Pancreas (tissue), 10 donors: Measurements from ENCODE around the gene CDT1. TPM values are rescaled to one million over a fixed set of nuclear protein-coding genes. Genes with fewer than 3 reads are reported as not detected.

ENCODE experiments used
- ATAC-seq, 4 donors: fragments of 200-7000 bp; cut with Tn5 transposase; one replicate each; pipeline versions ENCODE4 v1.8.0 to v1.9.1; 2020; ENCODE audit warnings: mild to moderate bottlenecking in 4 of 4, moderate library complexity in 4 of 4
- DNase-seq, 6 donors: peaks; one replicate each; pipeline ENCODE4 v3.0.0-alpha.2; 2020
- FAIRE-seq: peaks from 2 replicates; lab custom pipeline; 2012; peaks lifted over from hg19 to GRCh38; lab: Jason Lieb, UNC
- H3K27ac ChIP-seq, 4 donors: fragments of 200-600 bp; sonication (generic); 1 replicate in 3 of 4; 2 replicates in 1 of 4; pipeline versions ENCODE4 v1.5.0 to v1.8.0; 2020
- H3K27me3 ChIP-seq, 4 donors: fragments of 200-600 bp; one replicate each; pipeline ENCODE4 v1.8.0; 2021
- H3K36me3 ChIP-seq, 3 donors: fragments of 200-600 bp; sonication (generic) in 1 of 3; one replicate each; pipeline versions ENCODE4 v1.5.0 to v1.8.0; 2020 to 2021
- H3K4me1 ChIP-seq, 3 donors: fragments of 200-600 bp; one replicate each; pipeline ENCODE4 v1.8.0; 2021
- H3K4me3 ChIP-seq, 4 donors: fragments of 200-600 bp; sonication (generic) in 2 of 4; one replicate each; pipeline versions ENCODE4 v1.5.0 to v1.8.0; 2020 to 2021
- H3K9me3 ChIP-seq, 4 donors: fragments of 200-600 bp; one replicate each; pipeline ENCODE4 v1.8.0; 2021
- WGBS, 2 donors: extraction: QIAGEN DNeasy Blood & Tissue Kit; methylation state at CpG; one replicate each; pipeline ENCODE4 v1.1.7; 2013; 5-methylcytosine and 5-hydroxymethylcytosine counted together
- intact Hi-C, 3 donors: fragments of 100-400 bp; cut with DNase I; formaldehyde crosslinking; loops; one replicate each; pipeline versions ENCODE4 v1.11.1 to v1.14.2; 2022
- polyA plus RNA-seq, 2 donors: library from polyadenylated mRNA; stranded (reverse); fragments of 200-250 nt; gene quantifications; one replicate each; pipeline ENCODE4 v1.2.3, GENCODE V29; 2013
- total RNA-seq, 6 donors: library from RNA; stranded (reverse); fragmentation: NEBNext Ultra II Directional in 4 of 6; extraction: Animal tissue kit (Norgen Biotek cat#: 25700) in 4 of 6; gene quantifications; one replicate each; pipeline versions ENCODE4 v1.2.1 to v1.2.4, GENCODE V29; 2021 to 2023
- TF ChIP-seq, protein P1 (sequence below), 4 donors: fragments of 200-600 bp; sonication (generic) in 3 of 4; IDR thresholded peaks; one replicate each; pipeline versions ENCODE4 v1.5.0 to v1.8.0; 2021; ENCODE audit warnings: antibody characterized with exemption in 4 of 4
- donor health status: healthy with polysubstance abuse.
- donor health status: DM: no; HTN: no; CAD: no; lungs with moderate emphysema.
- donor health status: DM: no; HTN: no; CAD: no.
- donor health status: control.
- donor health status: control.
- donor health status: Bipolar disorder and iron deficiency.
- donor health status: DM: yes; HTN: yes; CAD: no.
- donor health status: DM: no; HTN: no; CAD: no.
- donor health status: DM: no; HTN: no; CAD: no.
- donor health status: DM: yes; HTN: yes; CAD: no.

CDT1 gene
- total and polyA plus RNA-seq, 8 donors = 0.12 to 1.8 (median 0.78) TPM

DNA sequence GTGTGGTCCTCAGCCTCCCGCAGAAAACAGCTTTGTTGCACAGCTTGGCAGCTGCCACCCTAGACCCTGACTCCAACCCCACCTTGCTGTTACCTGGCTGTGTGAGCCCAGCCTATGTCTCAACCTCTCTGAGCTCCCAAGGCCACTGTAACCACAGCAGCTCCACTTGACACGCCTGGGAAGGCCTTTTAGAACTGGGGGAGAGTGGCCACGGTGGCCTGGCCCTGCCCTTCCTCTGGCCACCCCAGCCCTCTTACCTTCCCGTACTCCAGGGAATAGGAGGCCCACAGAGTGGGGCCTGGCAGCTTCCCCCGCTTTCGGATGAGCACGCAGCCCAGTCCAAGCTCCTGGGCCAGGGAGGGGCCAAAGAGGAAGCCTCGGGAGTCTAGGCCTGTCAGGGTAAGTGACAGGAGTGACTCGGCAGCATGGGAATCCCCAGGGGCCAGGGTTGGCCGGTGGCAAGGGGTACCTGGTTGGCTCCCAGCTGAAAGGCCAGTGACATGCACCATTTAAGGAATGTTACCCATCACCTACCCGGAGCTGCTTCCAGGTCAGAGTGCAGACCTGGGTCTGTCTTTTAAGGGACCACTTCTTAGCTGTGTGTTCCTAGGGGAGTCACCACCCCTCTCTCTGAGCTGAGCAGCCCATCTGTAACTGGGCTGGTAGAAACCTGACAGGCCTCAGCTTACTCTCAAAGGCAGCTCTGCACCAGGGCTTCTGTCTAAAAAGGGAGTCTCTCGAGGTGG is 6.8 kb downstream of the CDT1 start:
- H3K4me3 ChIP-seq = peak overlapping the region in 3 of 4 donors; percentile 73 to 100 (median 82)
- H3K27ac ChIP-seq = no peak overlapping the region
- peaks cover 0 to 12% (median 11%) of the 10 kb centered on the region in 3 donors for H3K4me1 ChIP-seq
- TF ChIP-seq, protein P1, sequence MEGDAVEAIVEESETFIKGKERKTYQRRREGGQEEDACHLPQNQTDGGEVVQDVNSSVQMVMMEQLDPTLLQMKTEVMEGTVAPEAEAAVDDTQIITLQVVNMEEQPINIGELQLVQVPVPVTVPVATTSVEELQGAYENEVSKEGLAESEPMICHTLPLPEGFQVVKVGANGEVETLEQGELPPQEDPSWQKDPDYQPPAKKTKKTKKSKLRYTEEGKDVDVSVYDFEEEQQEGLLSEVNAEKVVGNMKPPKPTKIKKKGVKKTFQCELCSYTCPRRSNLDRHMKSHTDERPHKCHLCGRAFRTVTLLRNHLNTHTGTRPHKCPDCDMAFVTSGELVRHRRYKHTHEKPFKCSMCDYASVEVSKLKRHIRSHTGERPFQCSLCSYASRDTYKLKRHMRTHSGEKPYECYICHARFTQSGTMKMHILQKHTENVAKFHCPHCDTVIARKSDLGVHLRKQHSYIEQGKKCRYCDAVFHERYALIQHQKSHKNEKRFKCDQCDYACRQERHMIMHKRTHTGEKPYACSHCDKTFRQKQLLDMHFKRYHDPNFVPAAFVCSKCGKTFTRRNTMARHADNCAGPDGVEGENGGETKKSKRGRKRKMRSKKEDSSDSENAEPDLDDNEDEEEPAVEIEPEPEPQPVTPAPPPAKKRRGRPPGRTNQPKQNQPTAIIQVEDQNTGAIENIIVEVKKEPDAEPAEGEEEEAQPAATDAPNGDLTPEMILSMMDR (IDR thresholded peaks at IDR 0.05) = no peak
- peak in 4 of 6 donors; percentile 37 to 81 (median 47) for DNase-seq
- 37 to 38% methylated on average over 12 of the region's 12 CpGs for WGBS, 2 donors
- intact Hi-C loops = loop anchor here in 1 of 3 donors (10.0 kb wide), 1 partner anchor 364 kb away; the partner anchor contains the start of gene CDH15
- no peaks in the 10 kb centered on the region for H3K27me3 ChIP-seq
- no peak for FAIRE-seq
- H3K9me3 ChIP-seq = no peaks in the 10 kb centered on the region
- ATAC-seq = no peak
- H3K36me3 ChIP-seq = no peaks in the 10 kb centered on the region

DNA sequence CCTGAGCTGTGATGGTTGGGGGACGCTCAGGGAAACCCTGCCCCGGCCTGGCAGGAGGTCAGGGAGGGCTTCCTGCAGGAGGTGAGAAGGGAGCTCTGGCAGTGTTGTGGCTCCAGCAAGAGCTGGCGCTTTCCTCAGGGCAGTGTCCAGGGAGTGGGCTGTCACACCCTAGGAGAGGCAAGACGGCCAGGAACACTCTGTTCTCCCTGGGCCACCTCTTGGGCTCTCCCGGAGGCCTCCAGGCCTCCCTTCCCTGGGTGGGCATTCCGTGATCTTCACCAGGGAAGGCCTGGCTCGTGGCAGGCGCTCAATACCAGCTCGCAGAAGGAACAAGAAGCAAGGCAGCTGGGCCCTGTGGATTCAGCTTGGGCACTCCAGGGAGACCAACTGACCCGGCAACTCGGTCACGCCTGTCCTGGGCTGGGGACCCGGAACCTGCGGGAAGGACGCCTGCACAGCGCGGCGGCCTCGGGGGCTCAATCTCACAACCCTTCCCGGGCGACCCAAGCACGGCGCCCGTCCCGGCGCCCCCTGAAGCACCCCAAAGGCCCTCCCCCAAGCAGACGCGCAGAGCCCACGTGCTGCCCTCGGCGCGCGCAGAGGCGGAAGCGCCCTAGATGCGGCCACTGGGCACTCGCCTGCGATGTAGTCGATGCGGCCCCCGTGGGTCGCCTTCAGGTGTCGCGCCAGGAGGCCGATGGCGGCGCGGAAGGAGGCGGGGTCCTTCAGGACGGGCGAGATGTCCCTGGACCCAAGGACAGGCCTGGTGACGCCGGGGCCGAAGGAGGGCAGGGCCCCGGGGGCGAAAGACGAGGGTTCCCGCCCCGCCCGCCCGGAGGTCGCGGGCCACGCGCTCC is 7.6 kb downstream of the CDT1 start:
- intact Hi-C loops = loop anchor here in 1 of 3 donors (10.0 kb wide), 1 partner anchor 364 kb away; the partner anchor contains the start of gene CDH15
- Histone ChIP-seq H3K36me3 (no peaks in the 10 kb centered on the region), H3K27ac (peak overlapping the region; percentile 85 to 95 (median 88)), H3K4me3 (peak overlapping the region; percentile 73 to 100 (median 86)), H3K4me1 (peaks cover 0 to 12% (median 11%) of the 10 kb centered on the region in 3 donors), H3K27me3 (no peaks in the 10 kb centered on the region), H3K9me3 (no peaks in the 10 kb centered on the region)
- TF ChIP-seq, protein P1 (IDR thresholded peaks at IDR 0.05) = no peak
- FAIRE-seq (no peak), ATAC-seq (peak; percentile 80 to 86 (median 83)), DNase-seq (peak; percentile 78 to 94 (median 86))
- WGBS, 2 donors = 2 to 3% methylated on average over 52 to 65 of the region's 65 CpGs

DNA sequence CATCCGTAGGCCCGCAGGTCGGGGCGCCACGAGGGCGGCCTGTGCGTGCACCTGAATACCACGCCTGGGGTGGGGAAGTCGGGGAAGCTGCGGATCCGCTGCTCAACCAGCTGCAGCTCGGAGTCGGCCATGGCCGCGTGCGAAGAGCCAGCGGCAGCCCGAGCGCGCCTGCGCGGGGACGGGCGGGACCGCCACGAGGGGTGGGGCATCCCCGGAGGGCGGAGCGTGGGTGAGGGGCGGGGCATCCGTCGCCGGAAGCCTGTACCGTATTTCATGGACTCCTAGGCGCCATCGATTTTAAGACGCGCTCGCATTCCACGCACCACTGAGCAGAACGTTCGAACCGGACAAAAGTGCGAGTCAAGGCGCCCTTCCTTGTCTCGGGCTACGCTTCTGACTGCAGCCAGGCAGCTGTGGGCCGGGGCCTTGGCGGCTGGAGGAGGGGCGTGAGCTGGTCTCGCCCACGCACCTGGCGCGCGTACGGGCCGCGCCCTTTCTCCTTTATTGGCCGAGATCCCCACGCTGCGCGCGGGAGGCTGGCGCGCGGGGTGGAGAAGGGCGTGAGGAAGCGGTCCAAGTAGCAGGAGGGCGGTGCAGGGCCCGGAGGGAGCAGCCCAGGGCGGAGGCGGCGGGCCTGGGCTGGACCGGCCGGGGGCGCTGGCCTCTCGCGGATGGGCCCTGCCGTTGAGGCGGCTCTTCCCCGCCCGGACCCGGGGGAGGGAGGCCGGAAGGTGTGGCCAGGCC is 8.4 kb downstream of the CDT1 start, which contains the start of gene APRT:
TSS of gene APRT (minus strand) at position 160 of the 744 bp plus-strand sequence. CDS start at position 131, 29 bp downstream.
- TF ChIP-seq, protein P1 (IDR thresholded peaks at IDR 0.05) = no peak
- H3K36me3 ChIP-seq = no peaks in the 10 kb centered on the region
- FAIRE-seq = no peak
- no peaks in the 10 kb centered on the region for H3K27me3 ChIP-seq
- H3K9me3 ChIP-seq = no peaks in the 10 kb centered on the region
- WGBS, 2 donors = 0 to 1% methylated on average over 64 to 84 of the region's 84 CpGs
- peak; percentile 90 to 95 (median 92) for ATAC-seq
- H3K4me3 ChIP-seq = peak within 1 kb of the TSS; percentile 73 to 100 (median 86)
- peaks cover 0 to 12% (median 11%) of the 10 kb centered on the region in 3 donors for H3K4me1 ChIP-seq
- peak; percentile 93 to 100 (median 98) for DNase-seq
- H3K27ac ChIP-seq = peak within 1 kb of the TSS; percentile 85 to 95 (median 88)
- intact Hi-C loops = loop anchor here in 1 of 3 donors (10.0 kb wide), 1 partner anchor 363 kb away; the partner anchor contains the start of gene CDH15

DNA sequence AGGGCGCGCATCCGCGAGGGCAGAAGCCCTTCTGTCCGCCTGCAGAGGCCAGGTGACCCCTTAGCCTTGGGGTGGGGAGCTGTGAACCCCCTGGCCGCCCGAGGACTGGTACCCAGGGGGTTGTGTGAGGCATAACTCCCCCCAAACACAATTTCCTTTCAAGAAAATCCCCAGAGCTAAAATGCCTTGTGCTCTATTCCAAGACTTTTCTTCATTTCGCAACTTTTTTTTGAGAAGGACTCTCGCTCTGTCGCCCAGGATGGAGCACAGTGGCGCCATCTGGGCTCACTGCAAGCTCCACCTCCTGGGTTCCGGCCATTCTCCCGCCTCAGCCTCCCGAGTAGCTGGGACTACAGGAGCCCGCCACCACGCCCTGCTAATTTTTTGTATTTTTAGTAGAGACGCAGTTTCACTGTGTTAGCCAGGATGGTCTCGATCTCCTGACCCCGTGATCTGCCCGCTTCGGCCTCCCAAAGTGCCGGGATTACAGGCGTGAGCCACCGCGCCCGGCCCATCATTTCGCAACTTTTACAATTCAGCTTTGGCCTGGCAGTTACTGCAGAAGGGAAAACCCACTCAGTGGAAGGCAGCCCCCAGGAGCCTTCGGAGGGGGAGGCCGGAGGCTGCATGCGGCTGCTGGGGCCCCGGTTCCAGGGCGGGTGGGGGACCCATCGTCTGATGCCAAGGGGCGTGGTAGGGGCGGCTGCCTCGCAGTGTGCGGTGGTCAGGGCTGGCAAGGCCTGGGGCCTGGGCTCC is 9.1 kb downstream of the CDT1 start:
- DNase-seq = peak in 3 of 6 donors; percentile 51 to 63 (median 61)
- Histone ChIP-seq H3K4me1 (peaks cover 0 to 12% (median 11%) of the 10 kb centered on the region in 3 donors), H3K36me3 (no peaks in the 10 kb centered on the region), H3K27me3 (no peaks in the 10 kb centered on the region), H3K9me3 (no peaks in the 10 kb centered on the region), H3K27ac (peak overlapping the region; percentile 85 to 95 (median 88)), H3K4me3 (peak overlapping the region; percentile 49 to 100 (median 78))
- FAIRE-seq = no peak
- intact Hi-C loops = loop anchor here in 1 of 3 donors (10.0 kb wide), 1 partner anchor 362 kb away; the partner anchor contains the start of gene CDH15
- WGBS, 2 donors = 49 to 53% methylated on average over 37 of the region's 37 CpGs
- no peak for ATAC-seq
- TF ChIP-seq, protein P1 (IDR thresholded peaks at IDR 0.05) = no peak
